ENCODE measurements around the gene RABAC1.
"Not testable (repeated sequence)": the region's sequence is repeated elsewhere in the genome, so short reads cannot be mapped to it uniquely, and the experiment has no call there.

GRCh38 chr19:41914424-41914834 is 44.7 kb downstream of the RABAC1 start:
- not testable (repeated sequence) for TF ChIP-seq POLR2AphosphoS5 (IDR thresholded peaks at IDR 0.05; ENCODE audit: low read depth); CTCF (conservative IDR thresholded peaks at IDR 0.05; ENCODE audit: low read depth in 2 of 2); JUNB (IDR thresholded peaks at IDR 0.05; ENCODE audit: unreplicated experiment); CREB1 (CRISPR knock-in tag; IDR thresholded peaks at IDR 0.05; ENCODE audit: low read depth)
